GM21786 (cell line): ENCODE data around the gene PRR33.
A peak's percentile ranks its signal among the peaks of the same experiment; 100 is the strongest.

Experiments used
- ATAC-seq: cut with Tn5 transposase; IDR thresholded peaks from one replicate; pipeline ENCODE4 v1.9.1; 2021; ENCODE audit not compliant: unreplicated experiment

Gene PRR33

GRCh38 chr11:1852877-1853276, 38.8 kb downstream of the PRR33 start, which contains the start of gene LSP1:
LSP1 (plus strand) TSS chr11:1853084; CDS start chr11:1853145, 61 bp downstream.
- peak; percentile 33 for ATAC-seq

- ATAC-seq, result no peak
Measured at GRCh38 chr11:1852271-1852876, 39.3 kb downstream of the PRR33 start.

GRCh38 chr11:1851468-1852180, 40.1 kb downstream of the PRR33 start:
- no peak for ATAC-seq

GRCh38 chr11:1848640-1849430, 42.9 kb downstream of the PRR33 start:
- ATAC-seq, result no peak

GRCh38 chr11:1847926-1848639, 43.6 kb downstream of the PRR33 start:
- no peak for ATAC-seq

GRCh38 chr11:1847006-1847735, 44.5 kb downstream of the PRR33 start:
- ATAC-seq, result no peak

- no peak for ATAC-seq
Measured at GRCh38 chr11:1846453-1846932, 45.2 kb downstream of the PRR33 start.

GRCh38 chr11:1845561-1846452, 45.9 kb downstream of the PRR33 start:
- ATAC-seq, result no peak

GRCh38 chr11:1845095-1845429, 46.6 kb downstream of the PRR33 start:
- ATAC-seq, result no peak

GRCh38 chr11:1844221-1845094, 47.2 kb downstream of the PRR33 start:
- ATAC-seq, result no peak

GRCh38 chr11:1843796-1844195, 47.9 kb downstream of the PRR33 start:
- ATAC-seq, result no peak

GRCh38 chr11:1843098-1843473, 48.6 kb downstream of the PRR33 start:
- ATAC-seq, result no peak

- ATAC-seq, result no peak
Measured at GRCh38 chr11:1842149-1843097, 49.3 kb downstream of the PRR33 start.

GRCh38 chr11:1841511-1842148, 50.1 kb downstream of the PRR33 start:
- no peak for ATAC-seq

- no peak for ATAC-seq
Measured at GRCh38 chr11:1840780-1841480, 50.8 kb downstream of the PRR33 start.
